ENCODE results near the gene ZNF219. TPM values are rescaled to one million over a fixed set of nuclear protein-coding genes. Genes with fewer than 3 reads are reported as not detected.

The ZNF219 gene
- total and polyA plus RNA-seq, 8 donors = 13.5 to 23.6 (median 17.0) TPM

DNA sequence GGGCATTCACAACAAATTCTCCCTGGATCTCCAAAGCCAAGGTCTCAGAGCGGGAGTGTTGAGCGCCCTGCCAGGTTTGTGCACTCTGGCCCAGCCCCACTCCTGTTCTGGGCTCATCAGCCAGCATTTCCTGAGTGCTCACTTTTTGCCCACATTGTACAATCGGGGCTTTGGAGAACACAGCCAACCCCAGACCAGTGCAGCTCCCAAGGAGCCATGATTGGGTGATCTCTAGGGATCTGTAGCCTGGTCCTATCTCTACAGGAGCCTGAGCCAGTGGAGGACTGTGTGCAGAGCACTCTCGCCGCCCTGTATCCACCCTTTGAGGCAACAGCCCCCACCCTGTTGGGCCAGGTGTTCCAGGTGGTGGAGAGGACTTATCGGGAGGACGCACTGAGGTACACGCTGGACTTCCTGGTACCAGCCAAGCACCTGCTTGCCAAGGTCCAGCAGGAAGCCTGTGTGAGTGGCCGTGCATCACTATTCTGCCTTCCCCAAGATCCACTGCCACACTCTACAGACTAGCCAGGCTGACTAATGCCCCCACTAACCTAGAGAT, 25.6 kb downstream of the ZNF219 start:
- WGBS, 2 donors = 68 to 71% methylated on average over 9 of the region's 9 CpGs

DNA sequence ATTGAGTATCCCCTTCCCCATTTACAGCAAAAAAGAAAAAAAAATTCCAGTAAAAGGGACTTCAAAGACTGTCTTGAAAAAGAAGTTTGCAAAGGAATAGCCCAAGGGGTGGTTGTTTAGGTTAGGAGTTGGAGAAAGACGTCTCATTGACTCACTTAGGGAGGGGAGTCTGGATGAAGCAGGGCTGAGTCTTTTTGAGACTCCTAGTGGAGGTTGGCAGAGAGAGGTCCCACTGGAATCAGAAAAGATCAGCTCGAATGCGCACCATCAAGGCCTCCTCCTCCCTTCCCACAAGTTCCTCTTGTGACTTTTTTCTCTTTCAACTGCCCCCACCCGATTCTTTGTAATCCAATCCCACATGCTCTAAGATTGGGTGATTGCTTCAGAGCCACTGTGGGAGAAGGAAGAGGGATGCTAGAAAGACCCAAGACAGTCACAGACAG, 26.4 kb downstream of the ZNF219 start:
- Histone ChIP-seq H3K36me3 (peaks cover 0 to 17% (median 13%) of the 10 kb centered on the region in 3 donors), H3K4me1 (peaks cover 0 to 9% (median 5%) of the 10 kb centered on the region in 3 donors), H3K27me3 (no peaks in the 10 kb centered on the region), H3K4me3 (peak overlapping the region in 3 of 4 donors; percentile 47 to 77 (median 65)), H3K9me3 (no peaks in the 10 kb centered on the region), H3K27ac (peak overlapping the region; percentile 70 to 88 (median 78))
- FAIRE-seq = no peak
- TF ChIP-seq, protein P1, sequence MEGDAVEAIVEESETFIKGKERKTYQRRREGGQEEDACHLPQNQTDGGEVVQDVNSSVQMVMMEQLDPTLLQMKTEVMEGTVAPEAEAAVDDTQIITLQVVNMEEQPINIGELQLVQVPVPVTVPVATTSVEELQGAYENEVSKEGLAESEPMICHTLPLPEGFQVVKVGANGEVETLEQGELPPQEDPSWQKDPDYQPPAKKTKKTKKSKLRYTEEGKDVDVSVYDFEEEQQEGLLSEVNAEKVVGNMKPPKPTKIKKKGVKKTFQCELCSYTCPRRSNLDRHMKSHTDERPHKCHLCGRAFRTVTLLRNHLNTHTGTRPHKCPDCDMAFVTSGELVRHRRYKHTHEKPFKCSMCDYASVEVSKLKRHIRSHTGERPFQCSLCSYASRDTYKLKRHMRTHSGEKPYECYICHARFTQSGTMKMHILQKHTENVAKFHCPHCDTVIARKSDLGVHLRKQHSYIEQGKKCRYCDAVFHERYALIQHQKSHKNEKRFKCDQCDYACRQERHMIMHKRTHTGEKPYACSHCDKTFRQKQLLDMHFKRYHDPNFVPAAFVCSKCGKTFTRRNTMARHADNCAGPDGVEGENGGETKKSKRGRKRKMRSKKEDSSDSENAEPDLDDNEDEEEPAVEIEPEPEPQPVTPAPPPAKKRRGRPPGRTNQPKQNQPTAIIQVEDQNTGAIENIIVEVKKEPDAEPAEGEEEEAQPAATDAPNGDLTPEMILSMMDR (IDR thresholded peaks at IDR 0.05) = no peak
- intact Hi-C loops (cut with DNase I) = no loop called here
- ATAC-seq = no peak
- WGBS, 2 donors = 44 to 54% methylated on average over 4 of the region's 4 CpGs
- DNase-seq = no peak

More for the DNA sequence above, 25.6 kb downstream of the ZNF219 start:
- FAIRE-seq (no peak), DNase-seq (no peak), ATAC-seq (no peak)
- no peaks in the 10 kb centered on the region for H3K27me3 ChIP-seq
- TF ChIP-seq, protein P1 (IDR thresholded peaks at IDR 0.05) = no peak
- peaks cover 0 to 9% (median 5%) of the 10 kb centered on the region in 3 donors for H3K4me1 ChIP-seq
- peaks cover 0 to 25% (median 13%) of the 10 kb centered on the region in 3 donors for H3K36me3 ChIP-seq
- H3K9me3 ChIP-seq = no peaks in the 10 kb centered on the region
- intact Hi-C loops (cut with DNase I) = no loop called here
- H3K4me3 ChIP-seq = no peak overlapping the region
- H3K27ac ChIP-seq = peak overlapping the region in 3 of 4 donors; percentile 5 to 88 (median 76)

DNA sequence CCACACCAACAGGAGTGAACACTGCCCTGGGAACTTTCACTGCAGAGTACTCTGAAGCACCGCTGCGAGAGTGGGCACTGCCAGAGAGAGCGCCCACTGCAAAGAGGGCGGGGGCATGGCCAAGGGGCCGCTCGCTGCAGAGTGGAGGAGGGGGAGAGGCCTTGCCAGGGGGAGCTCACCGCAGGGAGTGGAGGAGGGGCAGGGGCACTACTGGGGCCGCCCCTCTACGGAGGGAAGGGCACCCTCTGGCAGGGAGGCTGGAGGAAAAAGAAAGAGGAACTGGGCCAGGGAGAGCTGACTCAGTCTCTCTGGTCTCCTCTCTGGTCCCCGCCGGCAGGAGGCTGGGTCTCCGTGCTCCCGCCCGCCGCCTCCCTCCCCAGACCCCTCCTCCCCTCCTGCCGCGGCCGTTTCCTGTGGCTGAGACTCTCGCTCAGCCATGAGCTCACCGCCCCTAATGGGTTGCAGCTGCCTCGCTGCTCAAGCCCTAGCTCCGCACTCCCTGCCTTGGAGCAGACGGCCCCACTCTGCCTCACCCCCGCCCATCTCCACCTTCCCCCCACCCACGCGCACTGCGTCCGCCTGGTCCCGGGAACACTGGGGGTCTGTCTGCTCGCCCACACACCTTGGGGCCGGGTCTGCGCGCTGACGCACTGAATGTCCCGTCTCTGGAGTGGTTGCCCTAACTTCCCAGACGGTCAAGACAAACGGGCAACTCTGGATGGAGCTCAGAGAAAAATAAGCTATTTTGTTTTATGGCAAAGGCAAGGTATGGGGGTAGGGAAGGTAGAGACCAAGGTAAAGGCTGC, 27.0 kb downstream of the ZNF219 start:
- intact Hi-C loops (cut with DNase I) = no loop called here
- H3K36me3 ChIP-seq = peaks cover 0 to 13% (median 10%) of the 10 kb centered on the region in 3 donors
- TF ChIP-seq, protein P1 (IDR thresholded peaks at IDR 0.05) = no peak
- FAIRE-seq (no peak), ATAC-seq (peak; percentile 49 to 76 (median 66)), DNase-seq (peak; percentile 73 to 90 (median 84))
- peaks cover 0 to 9% (median 5%) of the 10 kb centered on the region in 3 donors for H3K4me1 ChIP-seq
- H3K27ac ChIP-seq = peak overlapping the region; percentile 70 to 88 (median 78)
- no peaks in the 10 kb centered on the region for H3K27me3 ChIP-seq
- H3K4me3 ChIP-seq = peak overlapping the region; percentile 47 to 77 (median 70)
- WGBS, 2 donors = 1 to 3% methylated on average over 33 to 34 of the region's 37 CpGs
- no peaks in the 10 kb centered on the region for H3K9me3 ChIP-seq

DNA sequence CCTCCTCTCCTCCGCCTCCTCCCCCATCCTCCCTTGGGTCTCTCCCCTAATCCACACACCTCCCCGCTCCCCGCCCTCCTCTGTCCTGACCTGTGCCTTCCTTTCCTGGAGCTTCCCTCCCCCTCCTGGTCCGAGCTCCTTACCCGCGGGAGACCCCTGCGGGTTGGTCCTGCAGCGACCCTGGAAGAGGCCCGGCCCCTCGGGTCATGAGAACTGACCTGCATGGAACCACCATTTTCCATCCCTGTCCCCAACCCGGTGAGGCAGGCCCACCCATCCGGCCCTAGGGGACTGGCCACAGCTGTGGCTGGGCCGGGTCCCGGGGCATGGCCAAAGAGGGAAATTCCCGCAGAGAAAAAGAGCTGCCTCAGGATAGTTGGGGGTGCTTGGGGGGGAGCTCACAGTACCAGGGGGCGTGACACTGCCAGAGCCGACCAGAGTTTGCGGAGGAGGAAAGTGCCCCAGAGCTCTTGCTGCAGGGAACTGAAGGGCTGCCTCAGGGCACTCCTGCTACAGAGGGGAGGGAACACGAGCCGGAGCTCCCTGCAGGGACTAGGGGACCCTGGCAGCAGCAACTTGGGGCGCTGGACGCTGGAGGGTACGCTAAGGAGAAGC, 27.7 kb downstream of the ZNF219 start:
- peak overlapping the region; percentile 47 to 77 (median 70) for H3K4me3 ChIP-seq
- H3K9me3 ChIP-seq = no peaks in the 10 kb centered on the region
- FAIRE-seq = no peak
- ATAC-seq = peak; percentile 22 to 37 (median 30)
- DNase-seq = peak in 5 of 6 donors; percentile 44 to 87 (median 65)
- no peaks in the 10 kb centered on the region for H3K27me3 ChIP-seq
- peaks cover 0 to 9% (median 5%) of the 10 kb centered on the region in 3 donors for H3K4me1 ChIP-seq
- 0 to 1% methylated on average over 23 of the region's 23 CpGs for WGBS, 2 donors
- intact Hi-C loops (cut with DNase I) = no loop called here
- TF ChIP-seq, protein P1 (IDR thresholded peaks at IDR 0.05) = no peak
- peaks cover 0 to 7% (median 3%) of the 10 kb centered on the region in 3 donors for H3K36me3 ChIP-seq
- H3K27ac ChIP-seq = peak overlapping the region; percentile 70 to 88 (median 78)
